Neuron (in vitro differentiated cells): ENCODE measurements around the gene FLT1.

Experiments used
- H2AFZ ChIP-seq: one replicate; pipeline ENCODE4 v1.6.1; 2013; ENCODE audit warnings: low read depth, mild to moderate bottlenecking, inconsistent platforms, low read length, moderate library complexity
- H3K27me3 ChIP-seq: one replicate; pipeline ENCODE4 v1.6.1; 2013; ENCODE audit warnings: low read length; ENCODE audit not compliant: insufficient read depth
- H3K36me3 ChIP-seq: one replicate; pipeline ENCODE4 v1.6.1; 2013; ENCODE audit warnings: low read length; ENCODE audit not compliant: insufficient read depth
- H3K4me1 ChIP-seq: one replicate; pipeline ENCODE4 v1.6.1; 2013; ENCODE audit warnings: low read length; ENCODE audit not compliant: insufficient read depth
- H3K4me3 ChIP-seq: 2 replicates; pipeline ENCODE4 v1.5.1; 2013; ENCODE audit warnings: mild to moderate bottlenecking, low read length, moderate library complexity
- H3K9me3 ChIP-seq: one replicate; pipeline ENCODE4 v1.6.1; 2013; ENCODE audit warnings: low read length

FLT1 gene

DNA sequence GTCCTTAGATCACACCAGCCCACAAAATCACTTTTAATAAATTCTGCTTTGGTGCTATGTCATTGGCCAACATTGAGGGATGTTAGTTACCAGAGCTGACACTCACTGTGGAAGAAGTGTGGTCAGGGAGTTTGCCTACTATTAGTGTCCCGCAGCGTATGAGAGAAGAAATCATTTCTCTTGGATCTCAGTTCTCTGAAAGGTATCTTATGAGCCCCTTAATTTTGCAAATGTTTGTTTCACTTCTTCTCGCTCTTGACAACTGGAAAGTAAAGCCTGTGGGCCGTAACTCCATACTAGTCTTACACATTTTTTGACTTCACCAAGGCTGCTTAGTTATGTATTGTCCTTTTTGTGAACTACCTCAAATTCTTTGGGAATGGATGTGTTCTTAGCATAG is 80.9 kb downstream of the FLT1 start:
- H3K4me3 ChIP-seq, result no peak overlapping the region
- H2AFZ ChIP-seq, result no peak overlapping the region
- H3K27me3 ChIP-seq, result no peaks in the 10 kb centered on the region
- H3K36me3 ChIP-seq, result no peaks in the 10 kb centered on the region
- H3K9me3 ChIP-seq, result no peaks in the 10 kb centered on the region
- no peaks in the 10 kb centered on the region for H3K4me1 ChIP-seq

DNA sequence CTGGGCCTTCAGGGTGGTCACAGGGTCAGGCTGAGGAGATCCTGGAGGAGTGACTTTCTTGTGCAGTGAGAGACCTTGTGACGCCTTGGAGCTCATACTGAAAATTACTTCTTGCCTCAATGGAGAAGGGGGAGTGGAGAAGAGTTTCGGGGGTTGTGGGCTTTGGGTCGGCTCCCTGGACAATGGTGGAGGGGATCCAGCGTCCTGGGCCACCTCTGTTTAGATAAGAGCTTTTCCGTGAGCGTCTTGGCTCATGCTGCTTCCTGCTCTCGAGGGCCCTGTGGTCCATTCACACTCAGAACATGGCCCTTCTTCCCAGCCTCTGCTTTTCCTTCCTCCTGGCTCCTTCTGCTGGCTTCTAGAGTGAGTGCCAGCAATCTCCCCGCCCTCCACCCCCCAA is 81.9 kb downstream of the FLT1 start:
- H3K36me3 ChIP-seq, result no peaks in the 10 kb centered on the region
- H3K9me3 ChIP-seq, result no peaks in the 10 kb centered on the region
- no peak overlapping the region for H2AFZ ChIP-seq
- no peaks in the 10 kb centered on the region for H3K4me1 ChIP-seq
- H3K4me3 ChIP-seq, result no peak overlapping the region
- no peaks in the 10 kb centered on the region for H3K27me3 ChIP-seq

DNA sequence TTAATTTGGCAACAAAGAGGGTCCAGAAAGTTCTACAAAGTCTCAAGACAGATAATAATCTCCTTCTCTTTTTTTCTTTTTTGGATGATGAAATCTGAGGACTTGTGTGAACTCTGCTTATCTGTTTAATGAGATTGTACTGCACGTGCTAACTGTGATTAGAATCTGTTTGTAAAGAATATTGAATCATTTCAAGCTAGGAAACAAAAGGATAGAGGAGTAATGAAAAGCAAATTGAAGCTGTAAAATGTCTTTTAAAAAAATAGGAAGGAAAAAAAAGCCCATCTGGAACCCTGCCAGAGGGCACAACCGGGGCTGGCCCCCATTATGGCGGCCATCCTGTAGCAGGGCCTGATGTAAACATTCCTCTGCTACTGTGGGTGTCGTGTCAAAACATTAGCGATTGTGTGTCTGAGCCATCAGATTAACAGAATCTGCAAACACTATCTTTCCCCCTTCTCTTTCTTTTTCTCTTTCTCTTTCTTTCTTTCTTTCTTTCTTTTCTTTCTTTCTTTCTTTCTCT is 83.0 kb downstream of the FLT1 start:
- Histone ChIP-seq H2AFZ (no peak overlapping the region), H3K4me1 (no peaks in the 10 kb centered on the region), H3K36me3 (no peaks in the 10 kb centered on the region), H3K27me3 (no peaks in the 10 kb centered on the region), H3K4me3 (no peak overlapping the region), H3K9me3 (no peaks in the 10 kb centered on the region)

DNA sequence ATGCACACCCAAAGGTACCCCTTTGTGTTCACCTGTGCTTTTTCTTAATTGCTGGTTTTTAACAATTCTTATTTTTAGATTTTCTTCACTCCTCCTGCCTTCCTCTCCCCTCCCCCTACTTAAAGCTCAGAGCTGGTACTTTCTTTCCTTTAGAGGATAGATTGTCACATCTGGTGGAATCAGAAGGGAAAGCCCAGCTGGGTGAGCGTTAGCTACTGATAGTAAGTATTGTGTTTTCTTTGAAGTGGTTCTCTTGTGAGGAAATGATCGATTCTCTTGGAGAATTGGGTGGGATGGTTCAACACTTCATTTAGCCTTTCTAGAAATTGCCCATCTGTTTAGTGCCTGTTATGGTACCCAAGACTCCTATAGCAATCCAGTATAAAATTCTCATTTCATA is 84.8 kb downstream of the FLT1 start:
- Histone ChIP-seq H3K27me3 (no peaks in the 10 kb centered on the region), H3K4me1 (no peaks in the 10 kb centered on the region), H2AFZ (no peak overlapping the region), H3K36me3 (no peaks in the 10 kb centered on the region), H3K4me3 (no peak overlapping the region), H3K9me3 (no peaks in the 10 kb centered on the region)

DNA sequence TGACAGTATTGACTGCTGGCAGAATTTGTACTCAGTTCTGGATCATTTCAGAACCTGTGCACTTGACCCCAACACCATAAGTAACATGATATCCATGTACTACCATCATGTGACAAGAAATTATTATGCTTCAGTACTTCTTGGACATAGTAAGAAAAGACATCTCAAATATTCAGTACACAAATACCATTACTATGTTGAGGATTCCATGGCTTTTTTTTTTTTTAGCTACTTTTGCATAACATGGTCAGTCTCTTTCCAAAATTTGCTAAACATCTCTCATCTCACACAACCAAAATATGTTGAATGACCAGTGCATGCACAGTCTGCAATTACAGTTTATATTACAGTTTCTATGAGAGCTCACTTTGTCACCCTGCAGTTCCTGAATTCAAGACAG is 85.3 kb downstream of the FLT1 start:
- Histone ChIP-seq H3K36me3 (no peaks in the 10 kb centered on the region), H3K4me1 (no peaks in the 10 kb centered on the region), H3K27me3 (no peaks in the 10 kb centered on the region), H3K9me3 (no peaks in the 10 kb centered on the region), H2AFZ (no peak overlapping the region), H3K4me3 (no peak overlapping the region)

DNA sequence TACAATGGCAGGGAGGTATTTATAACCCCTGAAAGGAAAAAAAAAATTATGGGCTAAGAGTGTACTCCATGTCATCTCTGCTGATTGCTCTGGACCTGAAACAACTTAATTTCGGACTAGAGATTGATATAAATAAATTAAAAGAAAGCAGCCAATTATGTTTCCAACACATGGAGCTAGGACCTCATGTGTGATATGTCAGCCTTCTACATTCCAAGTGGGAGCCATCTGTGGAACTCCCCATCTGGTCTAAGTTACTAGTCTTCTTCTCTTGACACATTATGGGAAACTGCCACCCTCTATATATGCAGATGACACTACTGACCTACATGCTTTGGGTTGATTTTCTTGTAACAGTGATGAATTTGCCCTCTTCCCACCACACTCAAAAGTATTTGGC is 86.1 kb downstream of the FLT1 start:
- no peaks in the 10 kb centered on the region for H3K36me3 ChIP-seq
- no peak overlapping the region for H3K4me3 ChIP-seq
- H3K4me1 ChIP-seq, result no peaks in the 10 kb centered on the region
- no peak overlapping the region for H2AFZ ChIP-seq
- no peaks in the 10 kb centered on the region for H3K27me3 ChIP-seq
- H3K9me3 ChIP-seq, result no peaks in the 10 kb centered on the region

DNA sequence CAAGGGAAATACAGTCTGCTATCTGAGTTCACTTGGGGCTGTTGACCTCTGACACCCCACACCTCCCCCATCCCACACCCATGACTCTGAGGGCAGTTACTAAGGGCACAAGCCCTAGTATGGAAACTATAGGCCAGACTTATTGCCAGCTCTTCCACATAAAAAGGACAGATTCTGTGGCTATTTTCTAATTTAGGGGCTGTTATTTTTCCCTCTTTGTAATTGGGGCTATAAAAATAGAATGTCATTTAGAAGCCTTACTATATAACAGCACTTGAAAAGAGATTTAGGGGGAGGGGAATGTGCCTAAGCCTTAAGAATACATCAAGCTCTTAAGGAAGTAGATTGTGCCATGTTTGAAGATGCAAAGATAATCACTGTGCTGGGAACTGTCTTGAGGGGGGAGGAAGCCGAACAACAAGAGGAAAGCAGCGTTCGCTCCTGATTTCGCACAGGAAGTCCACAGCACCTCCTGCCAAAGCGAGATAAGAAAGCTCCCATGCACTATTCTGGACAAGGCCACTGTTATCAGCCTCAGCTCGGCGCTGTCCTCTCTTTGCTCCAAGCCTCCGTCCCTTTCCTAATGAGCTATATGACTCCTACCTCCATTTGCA is 86.6 kb downstream of the FLT1 start:
- no peak overlapping the region for H2AFZ ChIP-seq
- H3K36me3 ChIP-seq, result no peaks in the 10 kb centered on the region
- no peak overlapping the region for H3K4me3 ChIP-seq
- H3K9me3 ChIP-seq, result no peaks in the 10 kb centered on the region
- no peaks in the 10 kb centered on the region for H3K4me1 ChIP-seq
- no peaks in the 10 kb centered on the region for H3K27me3 ChIP-seq

DNA sequence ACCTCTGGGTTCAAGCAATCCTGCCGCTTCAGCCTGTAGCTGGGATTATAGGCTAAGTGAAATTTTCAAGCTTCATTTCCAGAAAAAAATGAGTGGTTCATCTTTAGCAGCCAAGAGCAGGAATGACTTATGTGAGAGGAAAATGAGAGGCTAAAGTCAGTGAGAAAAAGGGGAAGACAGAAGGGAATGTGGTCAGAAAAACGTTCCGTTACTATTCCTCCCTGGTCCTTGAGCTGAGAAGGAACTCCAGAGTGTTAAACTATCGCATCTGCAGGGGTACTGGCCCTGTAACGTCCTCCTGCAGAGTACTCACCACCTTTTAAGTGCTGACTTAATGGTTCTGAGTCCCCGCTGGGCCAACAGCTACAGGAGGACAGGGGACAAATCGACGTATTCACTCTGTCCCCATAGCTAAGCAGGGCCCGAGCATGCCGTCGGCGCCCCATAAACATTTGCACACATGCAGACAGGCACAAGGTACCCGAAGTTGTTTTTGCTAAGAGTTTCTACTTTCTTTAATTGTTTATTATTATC is 88.1 kb downstream of the FLT1 start:
- Histone ChIP-seq H2AFZ (no peak overlapping the region), H3K36me3 (no peaks in the 10 kb centered on the region), H3K4me3 (no peak overlapping the region), H3K9me3 (no peaks in the 10 kb centered on the region), H3K4me1 (no peaks in the 10 kb centered on the region), H3K27me3 (no peaks in the 10 kb centered on the region)

DNA sequence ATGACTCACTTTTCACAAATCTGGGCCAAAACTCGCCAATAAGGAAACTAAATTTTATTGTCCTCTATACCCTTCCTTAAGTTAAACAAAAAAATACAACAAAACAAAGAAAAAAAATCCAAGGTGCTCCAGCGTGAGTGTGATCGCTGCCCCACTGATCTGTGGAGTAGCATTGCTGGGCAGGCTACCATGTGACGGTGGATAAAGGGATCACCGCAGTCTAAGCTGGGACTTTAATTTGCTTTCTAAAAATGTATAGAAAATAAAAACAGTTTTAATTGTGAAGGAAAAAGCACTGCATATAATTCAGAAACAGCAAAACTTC is 92.9 kb downstream of the FLT1 start:
- no peaks in the 10 kb centered on the region for H3K27me3 ChIP-seq
- H3K9me3 ChIP-seq, result no peaks in the 10 kb centered on the region
- no peaks in the 10 kb centered on the region for H3K36me3 ChIP-seq
- H2AFZ ChIP-seq, result no peak overlapping the region
- no peak overlapping the region for H3K4me3 ChIP-seq
- H3K4me1 ChIP-seq, result no peaks in the 10 kb centered on the region

DNA sequence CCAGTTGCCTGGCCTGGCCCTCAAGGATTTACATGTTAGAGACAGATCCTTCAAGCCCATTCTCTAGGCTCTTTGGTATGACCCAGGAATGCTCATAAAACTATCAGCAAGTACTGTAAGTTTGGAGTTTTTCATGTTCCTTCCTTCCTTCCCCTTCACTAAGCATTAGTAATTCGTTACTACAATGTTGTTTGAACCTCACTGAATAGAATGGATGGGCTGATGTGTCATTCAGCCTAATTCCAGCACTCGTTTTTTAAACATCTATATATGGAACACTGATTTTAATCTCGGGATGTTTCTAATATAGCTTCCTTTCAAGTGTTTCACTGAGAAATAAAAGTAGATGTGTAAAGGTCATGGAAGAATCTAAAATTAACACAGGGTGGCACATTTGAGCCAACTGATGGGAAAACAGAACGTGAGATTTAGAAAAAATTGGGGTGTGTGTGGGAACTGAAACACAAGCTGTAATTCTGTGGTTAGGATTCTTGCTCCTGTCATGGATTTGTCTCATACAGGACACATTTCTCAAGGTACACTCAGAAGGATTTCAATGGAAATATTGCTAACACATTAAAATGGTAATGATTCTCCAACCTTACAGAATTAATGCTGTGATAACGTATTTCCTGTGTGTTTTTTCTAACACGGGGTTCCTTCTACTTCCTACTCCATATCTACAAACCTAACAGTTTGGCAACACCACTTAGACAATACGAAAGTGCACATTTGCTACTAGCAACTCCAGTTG is 93.4 kb downstream of the FLT1 start:
- Histone ChIP-seq H3K4me3 (no peak overlapping the region), H2AFZ (no peak overlapping the region)

DNA sequence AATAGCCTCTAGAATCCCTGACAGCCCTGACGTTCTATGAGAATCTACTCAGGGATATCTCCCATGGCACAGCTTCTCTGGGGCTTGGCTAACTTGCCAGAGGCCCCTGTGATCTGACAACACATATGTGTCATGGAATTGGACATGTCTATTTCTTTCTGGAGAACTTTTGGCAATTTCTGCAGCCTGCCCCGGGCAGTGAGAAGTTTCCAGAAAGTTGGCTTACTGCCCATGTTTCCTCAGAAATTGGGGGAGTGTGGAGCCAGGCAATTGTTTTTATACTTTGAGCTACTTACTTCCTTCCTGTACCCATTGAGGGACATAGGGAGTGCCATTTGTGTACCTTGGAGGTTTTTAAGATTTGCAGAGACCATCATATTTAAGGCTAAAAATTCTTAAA is 98.9 kb downstream of the FLT1 start:
- no peaks in the 10 kb centered on the region for H3K36me3 ChIP-seq
- H3K4me3 ChIP-seq, result no peak overlapping the region
- H2AFZ ChIP-seq, result no peak overlapping the region
- H3K9me3 ChIP-seq, result no peaks in the 10 kb centered on the region
- H3K4me1 ChIP-seq, result no peaks in the 10 kb centered on the region
- H3K27me3 ChIP-seq, result no peaks in the 10 kb centered on the region

More for the DNA sequence above, 93.4 kb downstream of the FLT1 start:
- H3K9me3 ChIP-seq, result no peaks in the 10 kb centered on the region
- no peaks in the 10 kb centered on the region for H3K27me3 ChIP-seq
- no peaks in the 10 kb centered on the region for H3K4me1 ChIP-seq
- no peaks in the 10 kb centered on the region for H3K36me3 ChIP-seq

DNA sequence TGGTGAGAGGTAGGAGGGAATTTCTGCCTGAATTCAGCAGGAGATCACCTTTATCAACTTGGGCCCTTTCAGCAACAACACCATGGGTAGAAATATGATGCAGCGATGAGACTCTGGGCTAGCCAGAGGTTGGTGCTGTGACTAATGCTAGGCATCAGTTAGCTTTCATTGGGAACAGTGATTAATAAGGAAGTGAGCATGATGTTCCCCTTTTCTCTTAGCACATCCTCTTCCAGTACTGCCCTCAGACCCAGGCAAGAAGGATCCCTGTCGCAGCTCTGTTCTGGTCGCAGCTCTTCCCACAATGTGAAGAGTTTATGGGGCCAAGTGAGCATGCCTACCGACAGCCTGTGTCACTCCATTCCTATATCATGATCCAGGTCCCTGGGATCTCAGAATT is 100.5 kb downstream of the FLT1 start:
- Histone ChIP-seq H3K4me3 (no peak overlapping the region), H3K9me3 (no peaks in the 10 kb centered on the region), H2AFZ (no peak overlapping the region), H3K36me3 (no peaks in the 10 kb centered on the region), H3K4me1 (no peaks in the 10 kb centered on the region), H3K27me3 (no peaks in the 10 kb centered on the region)

DNA sequence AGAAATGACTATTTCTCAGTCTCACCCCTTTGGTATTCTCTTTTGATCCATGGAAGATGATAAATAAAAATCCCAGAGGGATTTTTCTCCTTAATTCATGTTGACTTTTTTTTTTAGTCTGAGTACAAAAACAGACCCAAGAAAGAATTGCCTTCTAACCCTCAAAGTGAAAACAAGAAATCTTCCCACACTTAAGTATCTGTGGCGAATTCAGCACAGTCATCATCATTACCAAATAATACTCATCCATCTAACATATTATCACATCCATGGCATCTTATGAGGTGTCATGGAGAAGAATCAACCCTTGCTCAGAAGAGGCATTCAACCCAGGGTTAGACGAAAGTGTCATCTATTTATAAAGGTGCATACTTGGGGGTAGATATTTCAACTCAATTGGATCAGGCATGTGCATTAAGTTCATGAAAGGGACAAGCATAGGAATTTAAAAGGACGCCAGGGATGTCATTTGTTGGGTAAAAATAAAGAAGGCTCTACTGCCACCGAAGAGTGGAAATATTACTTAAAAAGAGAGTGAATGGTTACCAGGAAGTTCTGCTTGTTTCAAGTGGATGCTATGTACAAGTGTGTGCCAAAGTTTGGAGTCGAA is 101.9 kb downstream of the FLT1 start:
- Histone ChIP-seq H2AFZ (no peak overlapping the region), H3K9me3 (no peaks in the 10 kb centered on the region), H3K4me1 (no peaks in the 10 kb centered on the region), H3K4me3 (no peak overlapping the region), H3K36me3 (no peaks in the 10 kb centered on the region), H3K27me3 (no peaks in the 10 kb centered on the region)
